IMR-90 (cell line): Measurements from ENCODE around the gene DNAJB8. TPM values are rescaled to one million over a fixed set of nuclear protein-coding genes. Genes with fewer than 3 reads are reported as not detected.

Source experiments
- ATAC-seq: fragments of 200-7000 bp; cut with Tn5 transposase; 2 replicates; pipeline ENCODE4 v1.9.1; 2020; ENCODE audit warnings: low read depth, mild to moderate bottlenecking, moderate library complexity
- BruUV-seq: library from RNA; stranded (reverse); fragments of 400-500 nt; replicated peaks from 2 replicates; lab custom pipeline; 2021; lab: Mats Ljungman, UMichigan
- CTCF ChIA-PET: fragments of 300-600 bp; formaldehyde crosslinking; extraction: SDS; loops from one replicate; lab custom pipeline; 2021; ENCODE audit warnings: antibody characterized with exemption; lab: Yijun Ruan, JAX
- POLR2A ChIA-PET: fragments of 300-600 bp; sonication (Branson Sonifier 250); formaldehyde crosslinking; loops from one replicate; lab custom pipeline; 2022; ENCODE audit warnings: antibody characterized with exemption; ENCODE audit not compliant: unreplicated experiment; lab: Charles Lee
- DNase-seq: peaks from one replicate; pipeline ENCODE4 v3.0.0; 2013
- H2AFZ ChIP-seq: replicated peaks from 2 replicates; pipeline ENCODE3; 2013; ENCODE audit warnings: low read length, mild to moderate bottlenecking; ENCODE audit not compliant: poor library complexity
- H2AK5ac ChIP-seq: 2 replicates; pipeline ENCODE4 v1.6.1; 2013; ENCODE audit warnings: low read depth, low read length, inconsistent platforms
- H2AK9ac ChIP-seq: replicated peaks from 2 replicates; pipeline ENCODE3; 2013; ENCODE audit warnings: mild to moderate bottlenecking, low read depth, low read length, moderate library complexity; ENCODE audit not compliant: poor library complexity
- H2BK120ac ChIP-seq: 2 replicates; pipeline ENCODE4 v1.6.1; 2013; ENCODE audit warnings: low read depth, low read length, inconsistent platforms
- H2BK15ac ChIP-seq: 3 replicates; pipeline ENCODE4 v1.6.1; 2013; ENCODE audit warnings: low read depth, low read length, inconsistent platforms
- H2BK20ac ChIP-seq: 2 replicates; pipeline ENCODE4 v1.6.1; 2013; ENCODE audit warnings: low read depth, mild to moderate bottlenecking, inconsistent platforms, low read length, moderate library complexity
- H2BK5ac ChIP-seq: 2 replicates; pipeline ENCODE4 v1.6.1; 2013; ENCODE audit warnings: mild to moderate bottlenecking, low read depth, low read length, inconsistent platforms; ENCODE audit not compliant: poor library complexity, severe bottlenecking
- H3K14ac ChIP-seq: replicated peaks from 2 replicates; pipeline ENCODE4 v1.6.1; 2013; ENCODE audit warnings: low read depth, low read length, inconsistent platforms
- H3K18ac ChIP-seq: 2 replicates; pipeline ENCODE4 v1.6.1; 2013; ENCODE audit warnings: low read depth, low read length, control low read depth
- H3K23ac ChIP-seq: 2 replicates; pipeline ENCODE4 v1.6.1; 2013; ENCODE audit warnings: low read depth, low read length, inconsistent platforms
- H3K27ac ChIP-seq: 2 replicates; pipeline ENCODE4 v1.5.1; 2013; ENCODE audit warnings: mild to moderate bottlenecking, control low read depth, low read length; ENCODE audit not compliant: insufficient read depth
- H3K27me3 ChIP-seq: 2 replicates; pipeline ENCODE4 v1.6.1; 2013; ENCODE audit warnings: low read length; ENCODE audit not compliant: control insufficient read depth, insufficient read depth
- H3K36me3 ChIP-seq: 2 replicates; pipeline ENCODE4 v1.6.1; 2013; ENCODE audit warnings: low read length, mixed read lengths; ENCODE audit not compliant: control insufficient read depth, insufficient read depth
- H3K4ac ChIP-seq: 2 replicates; pipeline ENCODE4 v1.6.1; 2013; ENCODE audit warnings: low read depth, low read length, inconsistent platforms
- H3K4me1 ChIP-seq: 2 replicates; pipeline ENCODE4 v1.6.1; 2013; ENCODE audit warnings: low read length, mixed read lengths; ENCODE audit not compliant: control insufficient read depth, insufficient read depth
- H3K4me2 ChIP-seq: 2 replicates; pipeline ENCODE4 v1.6.1; 2013; ENCODE audit warnings: low read depth, mild to moderate bottlenecking, control low read depth, low read length, moderate library complexity
- H3K4me3 ChIP-seq: 2 replicates; pipeline ENCODE4 v1.5.1; 2013; ENCODE audit warnings: low read depth, mild to moderate bottlenecking, control low read depth, low read length, moderate library complexity; ENCODE audit not compliant: insufficient read depth
- H3K56ac ChIP-seq: 2 replicates; pipeline ENCODE4 v1.6.1; 2013; ENCODE audit warnings: low read length, inconsistent platforms; ENCODE audit not compliant: insufficient read depth; ENCODE audit errors: extremely low read depth
- H3K79me1 ChIP-seq, 2 experiments: 2 replicates each; pipeline ENCODE4 v1.6.1; 2013; ENCODE audit warnings: low read length in 2 of 2, inconsistent platforms in 1 of 2, low read depth in 1 of 2
- H3K9ac ChIP-seq: 2 replicates; pipeline ENCODE4 v1.6.1; 2013; ENCODE audit warnings: low read depth, low read length, control low read depth
- H3K9me1 ChIP-seq: 2 replicates; pipeline ENCODE4 v1.6.1; 2013; ENCODE audit warnings: low read length, inconsistent platforms; ENCODE audit not compliant: insufficient read depth
- H3K9me3 ChIP-seq: 2 replicates; pipeline ENCODE4 v1.6.1; 2013; ENCODE audit warnings: low read length; ENCODE audit not compliant: control insufficient read depth, insufficient read depth
- H4K20me1 ChIP-seq: 2 replicates; pipeline ENCODE4 v1.6.1; 2013; ENCODE audit warnings: low read length, inconsistent platforms; ENCODE audit not compliant: insufficient read depth
- H4K5ac ChIP-seq: 2 replicates; pipeline ENCODE4 v1.6.1; 2013; ENCODE audit warnings: mild to moderate bottlenecking, low read depth, low read length, control low read depth
- H4K8ac ChIP-seq, 2 experiments: 2 replicates each; pipeline ENCODE4 v1.6.1; 2013; ENCODE audit warnings: low read depth in 2 of 2, low read length in 2 of 2, control low read depth in 1 of 2, inconsistent platforms in 1 of 2
- H4K91ac ChIP-seq: 2 replicates; pipeline ENCODE4 v1.6.1; 2013; ENCODE audit warnings: low read depth, low read length, inconsistent platforms; ENCODE audit not compliant: insufficient read depth
- MAFK ChIP-seq: IDR thresholded peaks from 2 replicates; pipeline ENCODE4 v1.6.1; 2012; ENCODE audit warnings: low read depth, low read length, improper control_type of control experiment
- NFE2L2 ChIP-seq: fragments of 150-350 bp; IDR thresholded peaks from 2 replicates; pipeline ENCODE4 v1.6.1; 2016; ENCODE audit warnings: low read depth, mild to moderate bottlenecking, low read length
- RFX5 ChIP-seq: IDR thresholded peaks from 2 replicates; pipeline ENCODE4 v1.8.0; 2012; ENCODE audit warnings: low read depth, mild to moderate bottlenecking, low read length, moderate library complexity
- SMC3 ChIP-seq: fragments of 150-350 bp; IDR thresholded peaks from 2 replicates; pipeline ENCODE4 v1.6.1; 2016; ENCODE audit warnings: low read depth, mild to moderate bottlenecking, antibody characterized with exemption, low read length, moderate library complexity
- WGBS, 2 experiments: methylation state at CpG; one replicate each; pipeline versions ENCODE4 v1.1.5 to v1.1.7; 2013; ENCODE audit warnings: missing lambda C conversion rate in 2 of 2; ENCODE audit not compliant: insufficient read length in 1 of 2; ENCODE audit errors: extremely low coverage in 2 of 2; 5-methylcytosine and 5-hydroxymethylcytosine counted together
- dilution Hi-C: fragments of 300-500 bp; cut with HindIII; formaldehyde crosslinking; loops from one replicate; pipeline ENCODE4 v1.14.3; 2018; ENCODE audit warnings: low sequenced_read_pairs; ENCODE audit not compliant: unreplicated experiment
- in situ Hi-C: fragments of 300-500 bp; cut with MboI; formaldehyde crosslinking; loops from 3 replicates; pipeline ENCODE4 v1.14.3; 2019; ENCODE audit warnings: low sequenced_read_pairs, inconsistent platforms, mixed read lengths
- intact Hi-C: fragments of 100-400 bp; cut with micrococcal nuclease; formaldehyde crosslinking; loops from 2 replicates; pipeline ENCODE4 v1.10.0; 2022
- polyA plus RNA-seq, 3 experiments: library from polyadenylated mRNA; depleted of rRNA; stranded (reverse); fragments of >200 nt; gene quantifications; 2 replicates each; pipeline ENCODE4 v1.2.3, GENCODE V29; 2012; ENCODE audit warnings: low replicate concordance in 1 of 3
- total RNA-seq: library from RNA; depleted of rRNA; stranded (reverse); fragments of >200 nt; gene quantifications from 2 replicates; pipeline ENCODE4 v1.2.3, GENCODE V29; 2012

The DNAJB8 gene
- total and polyA plus RNA-seq, 2 of the 4 experiments (the other 2 are of a cell fraction) = not detected

GRCh38 chr3:128448491-128448890 lies 18.2 kb downstream of the DNAJB8 start:
- Histone ChIP-seq H3K18ac (no peak overlapping the region), H3K9me1 (0 out of 2 replicates have a peak, but pooled peaks cover 4% of the 10 kb centered on the region), H2BK120ac (no peak overlapping the region), H4K20me1 (no peaks in the 10 kb centered on the region), H2BK5ac (no peak overlapping the region), H3K4me1 (no peaks in the 10 kb centered on the region), H3K27me3 (peaks cover 45% of the 10 kb centered on the region), H3K4ac (no peak overlapping the region), H2BK20ac (no peak overlapping the region), H3K23ac (no peak overlapping the region), H2AK5ac (no peak overlapping the region), H3K4me2 (no peak overlapping the region), H3K9ac (no peak overlapping the region), H3K9me3 (no peaks in the 10 kb centered on the region), H2AK9ac (peak overlapping the region; percentile 70), H4K5ac (no peak overlapping the region), H2BK15ac (no peak overlapping the region), H3K36me3 (no peaks in the 10 kb centered on the region), H2AFZ (peak overlapping the region; percentile 58), H3K4me3 (no peak overlapping the region), H3K56ac (no peak overlapping the region), H3K27ac (no peak overlapping the region), H3K14ac (0 out of 2 replicates have a peak overlapping the region, but pooled peaks have one; percentile 66), H4K8ac (no peak overlapping the region), H4K91ac (no peak overlapping the region), H3K79me1 (no peaks in the 10 kb centered on the region)
- in situ Hi-C loops (no loop called here), dilution Hi-C loops (no loop called here), intact Hi-C loops (no loop called here)
- ATAC-seq (no peak), DNase-seq (no peak)
- BruUV-seq = no TSS peak
- CTCF ChIA-PET = no interaction called here
- 65% methylated on average over 4 of the region's 6 CpGs; no CpG with 5 or more reads in 1 of the 2 experiments for WGBS, 2 experiments
- TF ChIP-seq SMC3 (no peak), NFE2L2 (no peak), RFX5 (no peak), MAFK (no peak)
- POLR2A ChIA-PET = no interaction called here
